A549 treated with ZK216348 at 1 μM for 4 hours (cell line): Measurements from ENCODE around the gene RAB11FIP5. TPM values are rescaled to one million over a fixed set of nuclear protein-coding genes. Genes with fewer than 3 reads are reported as not detected.

Experiments used
- total RNA-seq: library from RNA; stranded (reverse); fragments of 200-300 nt; extraction: Qiagen RNA extraction; gene quantifications from 5 replicates; pipeline ENCODE4 v1.2.3, GENCODE V29; 2022; ENCODE audit warnings: low read depth

RAB11FIP5 gene, protein sequence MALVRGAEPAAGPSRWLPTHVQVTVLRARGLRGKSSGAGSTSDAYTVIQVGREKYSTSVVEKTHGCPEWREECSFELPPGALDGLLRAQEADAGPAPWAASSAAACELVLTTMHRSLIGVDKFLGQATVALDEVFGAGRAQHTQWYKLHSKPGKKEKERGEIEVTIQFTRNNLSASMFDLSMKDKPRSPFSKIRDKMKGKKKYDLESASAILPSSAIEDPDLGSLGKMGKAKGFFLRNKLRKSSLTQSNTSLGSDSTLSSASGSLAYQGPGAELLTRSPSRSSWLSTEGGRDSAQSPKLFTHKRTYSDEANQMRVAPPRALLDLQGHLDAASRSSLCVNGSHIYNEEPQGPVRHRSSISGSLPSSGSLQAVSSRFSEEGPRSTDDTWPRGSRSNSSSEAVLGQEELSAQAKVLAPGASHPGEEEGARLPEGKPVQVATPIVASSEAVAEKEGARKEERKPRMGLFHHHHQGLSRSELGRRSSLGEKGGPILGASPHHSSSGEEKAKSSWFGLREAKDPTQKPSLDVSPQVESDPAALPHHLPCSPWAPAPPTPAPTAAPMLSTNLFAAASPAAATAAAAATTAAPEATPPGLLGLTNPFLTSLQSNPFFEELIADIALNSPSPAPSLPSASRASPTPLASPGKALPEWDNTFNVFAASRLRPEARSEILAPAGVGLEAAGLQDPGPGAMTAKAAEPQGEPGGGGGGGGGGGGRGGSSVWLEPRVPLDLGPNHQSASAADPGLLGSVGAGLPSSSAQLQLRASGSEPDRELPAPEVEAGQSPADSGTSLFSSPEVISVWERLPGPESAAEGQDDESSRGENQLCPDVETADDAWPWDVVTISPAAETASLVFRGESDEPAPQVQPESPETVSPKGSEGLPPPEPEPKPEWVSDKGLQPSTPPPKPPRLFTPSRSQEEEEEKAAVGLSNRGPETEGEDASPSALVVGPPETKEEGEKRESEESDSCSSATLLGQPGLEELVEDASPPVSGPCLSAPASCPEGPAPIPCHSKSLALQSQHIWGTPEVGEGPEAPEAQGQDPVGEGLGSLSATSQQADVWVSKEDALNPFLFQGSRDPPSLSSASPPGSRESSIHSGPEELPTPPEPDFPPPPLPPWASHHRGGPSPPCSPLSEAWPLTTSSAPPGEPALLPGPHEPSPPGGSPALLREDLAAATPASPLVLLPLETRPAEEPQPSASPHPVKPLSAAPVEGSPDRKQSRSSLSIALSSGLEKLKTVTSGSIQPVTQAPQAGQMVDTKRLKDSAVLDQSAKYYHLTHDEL (N-terminal part only)
- 26.8 to 37.4 TPM (median 35.3 TPM) in 5 replicates for total RNA-seq

GRCh38 chr2:73112913-73113854, at the start of gene RAB11FIP5:
TSS of gene RAB11FIP5 (minus strand) at chr2:73112948. CDS start at chr2:73112777, 171 bp downstream.

GRCh38 chr2:73071360-73072128, 41.2 kb downstream of the RAB11FIP5 start, which contains the start of gene SFXN5:
TSS of gene SFXN5 (minus strand) at chr2:73071712. CDS start at chr2:73071705, 7 bp downstream.

Other genes with a start within 250 kb of the RAB11FIP5 start
- gene SPR, start 225.5 kb downstream of the RAB11FIP5 start, total RNA-seq, result 83.9 to 144 TPM (median 141 TPM) in 5 replicates
- 0.14 to 0.27 TPM (median 0.22 TPM) in 4 of 5 replicates, not detected in the other for gene EMX1, start 195.4 kb downstream of the RAB11FIP5 start, total RNA-seq
- gene SFXN5, start 41.2 kb downstream of the RAB11FIP5 start, total RNA-seq, result 12.9 to 17.7 TPM (median 14.9 TPM) in 5 replicates
- gene NOTO, start 89.6 kb upstream of the RAB11FIP5 start, total RNA-seq, result not detected in 5 replicates
- 46.2 to 59.1 TPM (median 56.7 TPM) in 5 replicates for gene SMYD5, start 101.3 kb upstream of the RAB11FIP5 start, total RNA-seq
- gene PRADC1, start 120.3 kb upstream of the RAB11FIP5 start, total RNA-seq, result 17.8 to 26.8 TPM (median 25.1 TPM) in 5 replicates
- 554 to 823 TPM (median 598 TPM) in 5 replicates for gene CCT7, start 121.4 kb upstream of the RAB11FIP5 start, total RNA-seq
- gene FBXO41, start 171.5 kb upstream of the RAB11FIP5 start, total RNA-seq, result 3.9 to 6.6 TPM (median 6.2 TPM) in 5 replicates
- 0.09 to 0.43 TPM (median 0.20 TPM) in 5 replicates for gene EGR4, start 180.6 kb upstream of the RAB11FIP5 start, total RNA-seq